ENCODE data around the gene MT1E.

MT1E gene

DNA sequence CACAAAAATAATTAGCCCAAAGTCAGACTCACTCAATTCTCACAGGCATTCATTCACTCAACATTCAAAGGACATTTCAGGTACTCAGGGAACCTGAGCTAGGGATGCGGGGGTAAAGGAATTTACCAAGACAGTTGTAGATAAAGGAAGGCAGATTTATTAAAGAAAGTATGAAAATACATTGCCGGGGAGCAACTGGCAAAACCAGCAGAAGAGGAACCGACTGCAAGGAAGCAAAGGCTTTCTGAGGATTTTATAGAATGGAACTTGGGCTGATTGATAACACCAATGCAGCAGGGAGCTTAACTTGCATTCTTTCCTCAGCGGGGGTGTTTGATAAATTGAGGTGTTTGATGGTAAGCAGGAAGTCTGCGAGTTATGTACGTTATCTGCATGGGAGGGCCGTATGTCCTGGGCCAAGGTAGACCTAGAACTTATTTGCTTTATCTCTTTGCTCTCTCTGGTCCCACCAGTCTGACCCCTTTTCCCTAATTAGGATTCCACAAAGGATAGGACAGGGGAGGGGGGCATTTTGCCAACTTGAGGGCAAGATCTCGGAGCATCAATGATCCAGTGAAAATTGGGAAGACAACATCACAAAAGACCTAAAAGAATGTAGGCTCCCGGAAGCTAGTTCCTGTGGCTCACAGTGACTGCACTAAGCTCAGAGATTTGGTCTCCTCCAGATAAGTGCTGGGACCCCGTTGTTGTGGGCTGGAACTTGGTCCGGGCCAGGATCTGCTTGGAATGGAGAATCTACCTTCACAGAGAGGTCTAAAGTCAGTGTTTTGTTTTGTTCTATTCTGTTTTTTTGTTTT lies 42.0 kb upstream of the MT1E start:
- Histone ChIP-seq H3K9me3 (ENCODE audit: severe bottlenecking) (no peaks in the 10 kb centered on the region), H3K4me1 (ENCODE audit: insufficient read depth, poor library complexity, severe bottlenecking) (no peaks in the 10 kb centered on the region), H3K4me3 (ENCODE audit: severe bottlenecking) (no peak overlapping the region), H3K27ac (ENCODE audit: poor library complexity, severe bottlenecking) (no peak overlapping the region), H3K36me3 (ENCODE audit: low read depth) (no peaks in the 10 kb centered on the region), H3K27me3 (ENCODE audit: insufficient read depth, poor library complexity, severe bottlenecking) (no peaks in the 10 kb centered on the region)
- DNase-seq (ENCODE audit: low spot score) (no peak), ATAC-seq (ENCODE audit: low read depth) (no peak)
- TF ChIP-seq, protein P1, sequence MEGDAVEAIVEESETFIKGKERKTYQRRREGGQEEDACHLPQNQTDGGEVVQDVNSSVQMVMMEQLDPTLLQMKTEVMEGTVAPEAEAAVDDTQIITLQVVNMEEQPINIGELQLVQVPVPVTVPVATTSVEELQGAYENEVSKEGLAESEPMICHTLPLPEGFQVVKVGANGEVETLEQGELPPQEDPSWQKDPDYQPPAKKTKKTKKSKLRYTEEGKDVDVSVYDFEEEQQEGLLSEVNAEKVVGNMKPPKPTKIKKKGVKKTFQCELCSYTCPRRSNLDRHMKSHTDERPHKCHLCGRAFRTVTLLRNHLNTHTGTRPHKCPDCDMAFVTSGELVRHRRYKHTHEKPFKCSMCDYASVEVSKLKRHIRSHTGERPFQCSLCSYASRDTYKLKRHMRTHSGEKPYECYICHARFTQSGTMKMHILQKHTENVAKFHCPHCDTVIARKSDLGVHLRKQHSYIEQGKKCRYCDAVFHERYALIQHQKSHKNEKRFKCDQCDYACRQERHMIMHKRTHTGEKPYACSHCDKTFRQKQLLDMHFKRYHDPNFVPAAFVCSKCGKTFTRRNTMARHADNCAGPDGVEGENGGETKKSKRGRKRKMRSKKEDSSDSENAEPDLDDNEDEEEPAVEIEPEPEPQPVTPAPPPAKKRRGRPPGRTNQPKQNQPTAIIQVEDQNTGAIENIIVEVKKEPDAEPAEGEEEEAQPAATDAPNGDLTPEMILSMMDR (IDR thresholded peaks at IDR 0.05; ENCODE audit: poor library complexity, severe bottlenecking) = no peak

GRCh38 chr16:56584276-56584675 lies 41.3 kb upstream of the MT1E start:
- ATAC-seq (ENCODE audit: low read depth) = no peak
- Histone ChIP-seq H3K9me3 (ENCODE audit: severe bottlenecking) (no peaks in the 10 kb centered on the region), H3K4me3 (ENCODE audit: severe bottlenecking) (no peak overlapping the region), H3K27ac (ENCODE audit: poor library complexity, severe bottlenecking) (no peak overlapping the region), H3K36me3 (ENCODE audit: low read depth) (no peaks in the 10 kb centered on the region), H3K27me3 (ENCODE audit: insufficient read depth, poor library complexity, severe bottlenecking) (peaks cover 7% of the 10 kb centered on the region), H3K4me1 (ENCODE audit: insufficient read depth, poor library complexity, severe bottlenecking) (no peaks in the 10 kb centered on the region)
- no peak for DNase-seq (ENCODE audit: low spot score)
- TF ChIP-seq, protein P1 (IDR thresholded peaks at IDR 0.05; ENCODE audit: poor library complexity, severe bottlenecking) = no peak

GRCh38 chr16:56588781-56589140 lies 36.8 kb upstream of the MT1E start:
- Histone ChIP-seq H3K4me3 (ENCODE audit: severe bottlenecking) (peak overlapping the region; percentile 14), H3K36me3 (ENCODE audit: low read depth) (no peaks in the 10 kb centered on the region)
- TF ChIP-seq, protein P1 (IDR thresholded peaks at IDR 0.05; ENCODE audit: poor library complexity, severe bottlenecking) = no peak

GRCh38 chr16:56589141-56590039 lies 36.2 kb upstream of the MT1E start, which contains the start of gene MT3:
MT3 (plus strand) TSS chr16:56589528; CDS start chr16:56589591, 63 bp downstream.
- Histone ChIP-seq H3K4me3 (ENCODE audit: severe bottlenecking) (peak within 1 kb of the TSS; percentile 14), H3K36me3 (ENCODE audit: low read depth) (no peaks in the 10 kb centered on the region), H3K27me3 (ENCODE audit: insufficient read depth, poor library complexity, severe bottlenecking) (peaks cover 19% of the 10 kb centered on the region), H3K4me1 (ENCODE audit: insufficient read depth, poor library complexity, severe bottlenecking) (no peaks in the 10 kb centered on the region), H3K27ac (ENCODE audit: poor library complexity, severe bottlenecking) (no peak within 1 kb of the TSS), H3K9me3 (ENCODE audit: severe bottlenecking) (no peaks in the 10 kb centered on the region)
- ATAC-seq (ENCODE audit: low read depth) = peak; percentile 76
- DNase-seq (ENCODE audit: low spot score) = no peak
- TF ChIP-seq, protein P1 (IDR thresholded peaks at IDR 0.05; ENCODE audit: poor library complexity, severe bottlenecking) = no peak

More at GRCh38 chr16:56588781-56589140, 36.8 kb upstream of the MT1E start:
- Histone ChIP-seq H3K4me1 (ENCODE audit: insufficient read depth, poor library complexity, severe bottlenecking) (no peaks in the 10 kb centered on the region), H3K27ac (ENCODE audit: poor library complexity, severe bottlenecking) (no peak overlapping the region), H3K9me3 (ENCODE audit: severe bottlenecking) (no peaks in the 10 kb centered on the region), H3K27me3 (ENCODE audit: insufficient read depth, poor library complexity, severe bottlenecking) (peaks cover 19% of the 10 kb centered on the region)
- no peak for ATAC-seq (ENCODE audit: low read depth)
- DNase-seq (ENCODE audit: low spot score) = no peak

Data from RWPE2 (cell line).